GM21360 (cell line): ENCODE data around the gene MOB3C.

Experiments used
- ATAC-seq: cut with Tn5 transposase; IDR thresholded peaks from one replicate; pipeline ENCODE4 v1.9.1; 2021; ENCODE audit warnings: mild to moderate bottlenecking, moderate library complexity; ENCODE audit not compliant: unreplicated experiment

The MOB3C gene

DNA sequence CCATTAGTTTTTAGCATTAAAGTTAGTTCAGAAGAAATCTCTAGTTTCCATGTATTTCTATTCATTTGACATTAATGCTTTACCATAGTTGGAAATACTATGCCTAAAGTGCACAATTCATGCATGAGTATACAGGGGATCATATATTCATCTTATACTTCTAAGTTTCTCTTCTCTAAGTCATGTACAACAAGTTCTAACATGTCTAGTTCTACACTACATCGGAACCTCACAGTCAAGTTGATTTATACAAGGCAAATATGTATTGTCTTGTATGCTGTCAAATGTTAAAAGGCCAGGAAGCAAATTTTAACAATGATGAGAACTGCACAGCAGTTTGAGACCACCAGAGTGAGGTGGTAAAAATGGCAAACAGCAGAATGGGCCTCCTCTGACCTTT is 22.9 kb upstream of the MOB3C start:
- no peak for ATAC-seq

DNA sequence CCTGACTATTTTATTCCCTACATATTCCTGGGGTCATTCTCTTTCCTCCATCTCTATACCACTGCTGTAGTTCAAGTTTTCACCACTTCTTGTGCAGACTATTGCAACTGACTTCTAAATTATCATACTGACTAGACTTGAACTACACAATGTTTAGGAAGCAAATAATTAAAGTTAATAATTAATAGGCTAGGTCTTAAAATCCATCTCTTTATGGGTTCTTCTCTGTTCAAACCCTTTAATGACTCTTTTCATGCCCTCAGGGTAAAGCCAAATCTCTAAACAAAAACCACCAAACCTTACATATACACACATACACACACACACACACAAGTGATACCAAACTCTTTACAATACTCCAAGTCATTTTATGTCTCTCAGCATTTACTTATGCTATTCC is 22.3 kb upstream of the MOB3C start:
- no peak for ATAC-seq

DNA sequence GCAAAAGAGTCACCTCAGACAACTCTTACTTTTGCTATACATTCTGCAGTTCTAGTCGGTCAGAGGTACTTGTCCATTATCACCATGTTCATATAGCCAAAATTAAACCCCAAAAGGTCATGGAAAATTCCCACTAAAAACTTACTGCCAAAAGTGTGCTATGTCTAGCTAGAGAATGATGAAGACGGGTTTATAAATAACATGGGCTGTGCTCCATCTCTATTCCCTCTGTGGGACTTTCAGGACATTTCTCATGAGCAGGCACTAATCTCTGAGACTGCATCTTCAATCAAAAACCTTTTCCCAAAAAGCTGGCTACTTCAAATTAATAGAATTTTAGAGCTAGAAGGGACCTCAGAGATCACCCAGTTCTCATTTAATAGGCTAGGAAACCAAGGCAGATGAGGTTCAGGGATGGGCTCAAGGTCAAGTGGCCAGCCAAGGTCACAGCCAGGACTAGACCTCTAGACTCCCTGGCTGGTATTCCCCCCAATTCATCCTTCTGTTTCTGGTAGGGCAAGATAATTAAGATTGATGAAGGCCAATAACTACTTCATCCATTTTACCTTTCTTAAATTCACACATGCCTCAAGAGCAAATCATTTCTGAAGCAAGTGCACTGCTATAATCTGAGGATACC is 21.0 kb upstream of the MOB3C start:
- ATAC-seq = no peak

DNA sequence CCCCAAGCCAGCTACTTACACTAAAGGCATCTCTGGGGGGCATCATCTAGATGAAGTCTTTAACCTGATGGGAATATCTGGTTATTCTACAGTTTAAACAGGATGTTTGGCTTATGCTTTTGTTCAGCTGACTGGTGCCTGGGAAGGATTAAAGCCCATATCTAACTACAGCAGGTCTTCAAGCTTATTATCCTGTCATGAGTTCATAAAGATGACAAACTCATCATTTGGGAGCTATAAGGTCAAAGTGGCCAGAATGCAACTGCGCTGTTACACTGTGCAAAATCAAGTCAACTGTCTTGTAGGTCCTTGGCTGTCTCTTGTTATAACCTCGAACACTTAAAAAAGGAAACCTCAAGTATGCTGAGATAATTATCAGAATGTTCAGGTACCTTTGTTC is 18.6 kb upstream of the MOB3C start:
- no peak for ATAC-seq

DNA sequence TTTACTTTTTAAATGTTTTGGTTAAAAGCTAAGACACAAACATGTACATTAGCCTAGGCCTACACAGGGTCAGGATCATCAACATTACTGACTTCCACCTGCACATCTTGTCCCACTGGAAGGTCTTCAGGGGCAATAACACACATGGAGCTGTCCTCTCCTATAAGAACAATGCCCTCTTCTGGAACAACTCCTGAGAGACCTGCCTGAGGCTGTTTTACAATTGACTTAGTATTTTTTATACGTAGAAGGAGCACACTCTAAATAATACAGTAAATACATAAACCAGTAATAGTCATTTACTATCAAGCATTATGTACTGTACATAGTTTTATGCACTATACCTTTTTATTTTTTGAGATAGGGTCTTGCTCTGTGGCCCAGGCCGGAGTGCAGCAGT is 14.1 kb upstream of the MOB3C start:
- no peak for ATAC-seq

DNA sequence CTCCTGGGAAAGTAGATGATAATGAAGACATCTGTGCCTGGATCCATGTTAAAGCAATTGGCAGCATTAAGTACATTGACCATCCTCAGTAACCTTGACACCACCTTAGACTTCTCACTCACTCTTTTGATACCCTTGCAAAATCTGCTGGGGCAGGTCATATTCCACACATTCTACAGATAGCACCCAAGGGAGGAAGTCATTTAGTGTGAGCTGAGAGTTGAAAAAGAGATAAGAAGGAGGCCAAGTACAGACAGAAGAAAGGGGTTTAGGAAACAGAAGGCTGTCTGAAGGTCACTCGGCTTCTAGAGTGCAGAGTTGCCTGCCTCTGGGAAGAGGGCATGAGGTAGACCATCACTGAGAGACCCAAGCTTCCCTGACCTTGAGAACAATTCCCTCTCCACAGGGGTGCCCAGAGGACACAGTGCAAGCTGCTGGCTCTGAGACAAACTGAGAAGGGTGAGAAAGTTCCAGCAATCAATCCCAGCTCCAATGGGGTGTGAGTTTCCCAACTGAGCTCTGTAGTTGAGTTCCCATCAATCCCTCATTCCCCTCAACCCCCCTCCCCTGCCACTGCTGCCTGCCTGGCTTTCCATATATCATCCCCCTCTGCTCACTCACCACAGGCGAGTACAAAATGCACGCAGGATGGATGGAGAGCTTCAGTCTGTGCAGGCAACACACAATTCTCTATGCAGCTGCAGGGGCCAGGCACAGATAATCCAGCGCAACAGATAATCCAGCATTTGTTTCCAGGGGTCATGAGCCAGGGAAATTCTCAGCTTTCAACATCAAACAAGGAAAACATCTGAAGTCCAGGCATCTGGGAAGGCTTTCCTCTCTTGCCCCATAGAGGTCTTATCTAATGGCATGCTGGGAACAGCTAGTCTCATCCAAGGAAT is 7.4 kb upstream of the MOB3C start:
- ATAC-seq = no peak

DNA sequence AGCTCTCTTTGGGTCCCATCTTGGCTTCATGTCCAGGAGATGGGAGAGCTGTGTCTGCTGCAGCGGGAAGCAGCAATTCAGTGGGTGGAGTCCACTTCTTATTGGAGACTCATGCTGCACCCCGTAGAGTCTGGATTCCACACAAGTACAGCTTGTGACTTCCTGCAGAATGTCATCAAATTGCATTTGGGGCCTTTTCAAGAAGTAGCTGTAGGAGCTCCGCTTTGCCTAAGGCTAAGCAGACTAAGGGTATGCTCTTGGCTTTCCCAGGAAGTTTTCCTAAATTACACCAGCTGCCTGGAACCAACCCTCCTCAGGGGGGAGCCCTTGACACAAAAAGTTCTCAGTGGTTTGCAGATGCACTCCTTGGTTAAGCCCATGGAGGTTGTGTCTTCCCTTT is 5.7 kb upstream of the MOB3C start:
- ATAC-seq = no peak

DNA sequence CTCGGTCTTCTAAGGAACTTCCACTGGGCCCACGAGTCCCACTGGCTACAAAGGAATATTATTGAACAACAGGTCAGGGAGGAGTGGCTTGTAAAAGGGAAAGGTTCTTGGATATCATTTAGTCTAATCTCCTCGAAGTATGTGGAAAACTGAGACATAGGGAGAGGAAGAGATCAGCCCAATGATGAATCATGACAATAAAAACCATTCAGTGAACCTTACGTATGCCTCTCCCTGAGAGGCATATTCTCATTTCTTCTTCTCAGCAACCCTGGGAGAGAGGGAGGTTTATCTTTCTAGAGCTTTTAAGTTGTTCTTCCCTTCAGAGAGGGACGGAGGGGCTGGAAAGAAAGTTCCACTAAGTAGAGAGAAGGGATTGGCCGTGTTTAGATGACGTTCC is 5.3 kb upstream of the MOB3C start:
- no peak for ATAC-seq

DNA sequence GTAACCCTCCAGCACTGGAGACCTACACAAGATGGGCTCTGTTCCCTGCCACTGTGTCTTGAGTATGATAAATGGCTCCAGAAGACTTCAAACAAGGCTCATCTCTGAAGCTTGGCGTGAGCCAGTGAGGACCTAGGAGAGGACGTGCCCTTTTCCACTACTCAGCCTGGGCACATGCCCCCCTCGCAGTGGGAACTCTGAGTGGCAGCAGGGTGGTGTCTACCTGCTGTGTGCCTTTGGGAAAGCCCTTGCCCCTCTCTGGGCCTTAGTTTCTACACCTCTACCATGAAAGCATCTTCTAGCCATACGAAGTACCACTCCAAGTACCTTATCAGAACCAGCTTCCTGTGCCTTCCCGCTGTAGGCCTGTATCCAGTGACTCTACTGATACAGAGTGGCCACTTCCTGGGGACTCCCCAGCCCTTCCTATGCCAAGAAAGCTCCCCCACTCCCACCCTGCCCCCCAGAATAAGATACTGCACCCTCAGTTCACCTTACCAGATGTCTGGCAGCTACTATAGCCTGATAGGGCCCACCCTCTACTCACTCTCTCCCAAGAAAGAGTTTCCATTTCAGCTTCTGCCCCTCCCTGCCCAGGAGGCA is 3.1 kb upstream of the MOB3C start:
- ATAC-seq = no peak

DNA sequence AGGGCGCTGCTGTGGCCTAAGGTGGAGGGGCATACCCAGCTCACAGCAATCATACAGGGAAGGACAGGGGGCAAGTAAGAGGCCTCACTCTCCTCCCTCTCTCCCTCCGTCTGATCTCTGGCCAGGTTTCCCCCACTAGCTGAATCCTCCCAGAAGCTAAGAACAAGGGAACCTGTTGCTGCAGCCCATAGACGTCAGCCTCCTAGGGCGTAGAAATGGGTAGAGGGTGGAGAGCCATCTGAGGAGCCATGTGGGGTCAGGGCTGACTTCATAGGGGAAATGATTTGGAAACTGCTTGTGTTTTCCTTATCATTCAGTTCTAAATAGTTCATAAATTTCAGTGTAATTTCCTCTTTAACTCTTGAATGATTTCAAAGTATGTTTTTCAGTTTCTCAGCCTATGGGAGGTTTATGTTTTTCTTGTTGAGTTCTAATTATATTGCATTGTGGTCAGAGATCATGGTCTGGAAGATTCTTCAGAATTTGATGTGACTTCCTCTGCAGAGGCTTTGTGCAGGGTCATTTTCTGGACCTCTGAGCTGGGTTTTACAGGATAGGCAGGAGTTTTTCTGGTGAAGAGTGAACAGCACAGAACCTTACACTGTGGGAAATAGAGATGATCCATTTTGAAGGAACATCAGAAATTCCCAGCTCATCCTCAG is 2.3 kb upstream of the MOB3C start:
- ATAC-seq = no peak

DNA sequence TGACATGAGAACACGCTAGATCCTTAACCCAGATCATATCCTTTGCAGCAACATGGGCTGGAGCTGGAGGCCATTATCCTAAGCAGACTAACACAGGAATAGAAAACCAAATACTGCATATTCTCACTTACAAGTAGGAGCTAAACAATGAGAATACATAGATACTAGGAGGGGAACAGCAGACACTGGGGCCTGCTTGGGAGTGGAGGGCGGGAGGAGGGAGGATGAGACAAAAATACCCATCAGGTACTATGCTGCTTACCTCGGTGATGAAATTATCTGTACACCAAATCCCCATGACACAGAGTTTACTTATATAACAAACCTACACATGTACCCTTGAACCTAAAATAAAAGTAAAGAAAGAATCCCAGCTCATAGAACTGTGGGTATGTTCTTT is 1.2 kb upstream of the MOB3C start:
- ATAC-seq = no peak

DNA sequence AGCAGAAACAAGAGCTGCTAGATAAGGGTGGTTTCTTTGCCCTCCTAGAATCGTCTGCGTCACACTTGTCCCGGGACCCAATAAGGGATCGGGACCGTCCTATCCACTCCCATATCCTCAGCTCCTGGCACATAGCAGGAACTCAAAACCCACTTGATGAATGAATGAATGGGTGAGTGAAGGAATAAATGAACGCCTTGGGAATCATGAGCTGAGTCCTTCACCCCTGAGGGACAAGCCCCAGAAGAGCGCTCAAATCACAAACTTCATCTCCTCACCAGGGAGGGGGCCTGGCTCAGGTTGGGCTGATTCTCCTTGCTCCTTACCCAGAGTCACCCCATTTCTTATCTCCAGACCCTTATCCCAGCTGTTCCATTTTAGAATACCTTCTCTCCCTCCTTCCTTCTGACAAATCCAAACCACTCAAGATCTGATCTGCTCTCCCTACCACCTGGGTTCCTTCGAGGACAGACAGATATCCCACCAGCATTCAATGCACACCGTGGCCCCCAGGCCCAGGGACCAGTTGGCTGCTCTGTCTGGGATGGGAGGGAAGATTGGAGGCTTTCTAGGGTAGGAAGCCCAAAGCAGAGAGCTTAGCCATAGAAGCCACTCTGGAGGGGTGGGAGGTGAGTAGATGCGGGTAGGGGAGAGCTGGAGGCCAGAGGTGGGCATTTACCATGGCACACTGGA is 643 bp upstream of the MOB3C start:
- peak; percentile 3 for ATAC-seq

DNA sequence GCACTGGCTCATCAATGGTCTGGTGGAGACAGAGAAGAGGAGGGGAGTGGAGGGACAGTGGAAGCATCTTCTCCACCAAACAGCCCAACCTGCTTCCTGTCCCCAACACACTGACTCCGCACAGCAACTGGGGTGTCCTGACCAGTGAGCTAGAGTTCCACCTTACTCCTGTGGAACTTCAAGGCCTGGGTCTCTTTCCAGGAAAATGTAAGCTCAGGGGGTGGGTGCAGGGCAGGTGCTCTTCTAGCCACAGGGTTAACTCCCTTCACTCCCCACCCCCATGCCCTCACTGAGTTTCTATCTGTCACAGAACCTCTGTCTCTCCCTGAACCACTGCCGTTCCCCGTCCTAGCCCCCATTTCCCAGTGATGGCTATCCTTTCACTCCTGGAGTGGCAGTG is 876 bp downstream of the MOB3C start:
- no peak for ATAC-seq

DNA sequence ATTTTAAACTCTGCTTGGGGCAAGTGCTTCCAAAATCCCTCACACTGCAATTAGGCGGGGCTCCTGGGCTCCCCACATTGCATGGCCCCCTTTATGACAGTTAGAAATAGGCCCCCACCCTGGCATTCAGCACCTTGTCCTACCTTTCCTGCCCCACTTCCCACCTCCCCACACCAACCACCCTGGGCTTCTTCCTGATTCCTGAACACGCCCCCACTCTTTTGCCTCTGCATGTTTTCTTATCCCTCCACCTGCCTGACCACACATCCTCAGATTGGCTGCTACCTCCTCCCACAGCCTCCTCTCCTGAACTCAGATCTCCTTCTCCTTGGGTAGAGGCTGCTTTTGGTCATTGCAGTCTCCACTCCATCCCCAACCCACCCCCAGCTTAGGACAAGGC is 1.5 kb downstream of the MOB3C start:
- ATAC-seq = no peak

DNA sequence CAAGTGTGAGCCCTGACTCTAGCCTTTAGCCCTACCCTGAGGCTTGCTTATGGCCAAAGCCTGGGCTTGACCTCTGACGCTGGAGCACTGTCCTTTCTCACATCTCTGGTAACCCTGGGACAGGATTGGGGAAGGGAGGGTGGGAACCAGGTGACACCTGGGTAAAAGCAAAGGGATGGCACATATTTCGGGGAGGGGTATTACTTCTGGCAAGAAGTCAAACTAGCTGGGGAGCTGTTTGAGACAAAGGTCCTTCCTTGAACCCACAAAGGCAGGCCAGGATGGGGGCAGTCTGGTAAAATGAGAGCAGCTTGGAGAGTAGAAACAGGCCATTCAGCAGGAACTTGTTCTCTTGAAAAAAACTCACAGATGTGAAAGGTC is 2.0 kb downstream of the MOB3C start:
- no peak for ATAC-seq

DNA sequence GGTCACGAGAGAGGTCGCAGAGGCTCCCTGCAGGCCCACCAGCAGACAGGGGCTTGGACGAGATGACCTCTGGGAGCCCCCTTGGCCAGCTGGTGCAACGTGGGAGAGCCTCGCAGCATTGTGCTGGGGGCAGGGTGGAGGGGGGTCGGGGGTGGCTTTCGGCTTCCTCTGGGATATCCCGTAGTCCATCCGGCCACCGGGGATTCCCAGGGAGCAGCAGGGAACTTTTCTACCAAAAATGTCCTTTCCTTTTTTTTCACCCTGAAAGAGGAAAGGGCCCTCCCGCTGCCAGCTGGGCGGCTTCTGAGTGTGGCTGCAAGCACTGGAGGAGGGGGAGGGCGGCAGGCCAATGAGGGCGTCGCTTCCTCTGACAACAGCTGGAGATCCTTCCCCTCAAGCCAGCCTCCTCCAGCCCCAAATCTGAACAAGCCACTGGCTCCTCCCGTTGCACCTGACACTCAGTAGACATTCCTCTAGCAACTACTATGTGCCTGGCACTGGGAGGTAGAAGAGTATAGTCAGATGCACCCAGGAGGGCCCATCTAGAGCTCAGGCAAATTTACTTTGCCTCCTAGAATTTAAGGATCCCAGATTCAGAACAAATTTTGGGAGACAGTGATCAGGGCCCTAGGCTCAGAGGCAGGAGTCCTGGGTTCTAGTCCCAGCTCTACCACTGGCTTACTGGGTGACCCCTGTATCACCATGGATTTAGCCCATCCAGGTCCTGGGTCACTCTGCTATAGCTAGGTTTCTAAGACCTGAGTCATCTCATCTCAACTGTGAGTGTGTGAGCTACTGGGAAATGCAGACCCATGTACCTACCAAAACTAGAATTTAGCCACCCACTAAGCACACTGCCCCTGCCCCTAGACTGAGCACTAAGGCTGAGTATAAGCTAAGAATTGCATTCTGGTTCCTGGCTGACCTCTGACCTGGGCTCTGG is 2.7 kb downstream of the MOB3C start:
- ATAC-seq = peak; percentile 55

DNA sequence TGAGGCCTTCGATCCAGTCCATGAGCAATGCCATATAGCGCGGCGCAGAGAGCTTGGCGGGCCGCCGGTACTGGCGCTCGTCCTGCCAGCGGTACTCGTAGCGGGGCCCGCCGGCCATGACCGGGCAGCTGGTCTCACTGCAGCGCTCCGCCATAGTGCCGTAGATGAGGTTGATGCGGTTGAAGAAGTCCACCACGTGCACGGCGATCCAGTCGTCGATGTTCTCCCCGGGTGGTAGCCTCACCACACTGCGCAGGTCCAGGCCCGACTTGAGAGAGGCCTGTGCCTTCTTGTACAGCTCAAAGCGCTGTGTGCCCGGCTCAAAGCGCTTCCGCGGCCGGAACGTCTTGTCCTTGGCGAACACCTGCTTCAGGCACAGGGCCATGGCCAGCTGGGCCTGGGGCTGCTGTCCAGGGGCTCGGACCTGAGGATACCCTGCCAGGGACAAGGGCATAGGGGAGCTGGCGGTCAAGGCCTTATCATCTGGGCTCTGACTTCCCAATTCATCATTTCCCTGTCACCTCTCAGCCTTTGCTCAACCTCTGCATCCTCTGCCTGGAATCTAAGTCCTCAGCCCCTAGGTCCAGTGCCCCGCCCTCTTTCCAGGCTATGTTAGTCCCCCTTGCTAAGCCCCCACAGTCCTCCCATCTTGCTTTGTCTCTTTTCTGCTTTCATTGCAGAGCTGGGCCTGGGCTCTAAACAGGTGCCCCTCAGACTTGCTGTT is 3.5 kb downstream of the MOB3C start:
- no peak for ATAC-seq

DNA sequence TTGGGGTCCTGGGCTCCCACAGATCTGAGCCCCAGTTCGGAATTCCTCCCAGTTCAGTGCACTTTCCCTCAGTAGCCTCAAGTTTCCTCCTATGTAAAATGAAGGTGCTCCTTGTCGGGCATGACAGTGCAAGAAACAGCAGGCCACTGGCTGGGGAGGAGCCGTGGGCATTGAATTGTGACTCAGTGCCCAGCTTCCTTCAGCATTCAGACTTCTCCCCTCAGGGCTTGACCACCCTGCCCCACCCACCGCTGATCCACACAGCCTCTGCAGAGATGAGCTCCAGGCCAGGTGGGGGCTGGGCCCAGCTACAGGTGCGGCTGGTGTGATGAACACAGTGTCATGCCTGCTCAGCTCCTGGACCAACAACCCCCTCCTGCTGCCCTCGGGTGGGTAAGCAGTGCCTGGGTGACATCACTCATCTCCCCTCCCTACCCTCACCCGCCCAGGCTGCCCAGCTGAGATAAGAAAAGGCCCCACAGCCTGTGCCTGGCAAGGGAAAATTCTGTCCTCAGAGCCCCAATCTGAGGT is 4.9 kb downstream of the MOB3C start:
- ATAC-seq = no peak
